ENCODE results near the gene IFT43. TPM values are rescaled to one million over a fixed set of nuclear protein-coding genes. Genes with fewer than 3 reads are reported as not detected.

The IFT43 gene
- polyA plus RNA-seq, 1 experiment = 41.4 TPM

DNA sequence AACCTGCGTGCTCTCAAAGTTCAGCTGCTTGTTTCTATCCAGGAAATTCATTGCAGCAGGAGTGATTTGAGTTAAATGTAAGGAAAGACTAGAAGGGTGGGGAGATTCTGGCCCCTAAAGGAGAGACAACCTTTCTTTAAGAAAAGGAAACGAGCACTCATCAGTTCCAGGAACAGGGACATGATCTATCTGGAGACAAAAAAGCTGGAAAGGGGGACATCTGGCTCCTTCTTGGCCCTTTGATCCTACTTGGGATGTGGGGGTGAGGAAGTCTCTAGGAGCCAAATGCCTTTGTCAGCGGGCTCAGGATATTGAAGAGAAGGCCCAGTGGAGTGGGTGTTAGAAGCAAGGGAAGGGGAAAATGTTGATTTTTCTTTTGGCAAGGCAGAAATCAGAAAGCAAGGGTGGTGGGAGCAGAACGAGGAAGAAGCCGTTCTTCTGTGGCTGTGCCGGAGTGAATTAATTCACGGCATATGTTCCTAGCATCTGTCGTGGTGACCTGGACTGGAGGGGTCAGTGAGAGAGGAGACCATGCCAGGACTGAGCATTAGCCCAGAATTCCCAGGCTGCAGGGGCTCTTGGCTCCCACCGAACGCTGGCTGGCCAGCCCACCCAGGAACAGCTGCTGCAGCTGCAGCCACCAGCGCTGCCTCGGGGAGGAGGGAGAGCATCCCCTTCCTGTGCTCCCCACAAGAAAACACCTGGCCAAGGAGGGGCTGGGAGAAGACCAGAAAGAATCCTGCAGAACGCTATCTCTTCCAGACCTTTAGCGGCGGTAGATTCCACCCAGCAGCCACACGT, 103.4 kb downstream of the IFT43 start:
- H3K9me3 ChIP-seq (ENCODE audit: control insufficient read depth, insufficient read depth, low read length) = no peaks in the 10 kb centered on the region
- H3K4me3 ChIP-seq (ENCODE audit: low read depth, low read length) = no peak overlapping the region
- POLR2A ChIA-PET = no interaction called here
- TF ChIP-seq, protein P1, sequence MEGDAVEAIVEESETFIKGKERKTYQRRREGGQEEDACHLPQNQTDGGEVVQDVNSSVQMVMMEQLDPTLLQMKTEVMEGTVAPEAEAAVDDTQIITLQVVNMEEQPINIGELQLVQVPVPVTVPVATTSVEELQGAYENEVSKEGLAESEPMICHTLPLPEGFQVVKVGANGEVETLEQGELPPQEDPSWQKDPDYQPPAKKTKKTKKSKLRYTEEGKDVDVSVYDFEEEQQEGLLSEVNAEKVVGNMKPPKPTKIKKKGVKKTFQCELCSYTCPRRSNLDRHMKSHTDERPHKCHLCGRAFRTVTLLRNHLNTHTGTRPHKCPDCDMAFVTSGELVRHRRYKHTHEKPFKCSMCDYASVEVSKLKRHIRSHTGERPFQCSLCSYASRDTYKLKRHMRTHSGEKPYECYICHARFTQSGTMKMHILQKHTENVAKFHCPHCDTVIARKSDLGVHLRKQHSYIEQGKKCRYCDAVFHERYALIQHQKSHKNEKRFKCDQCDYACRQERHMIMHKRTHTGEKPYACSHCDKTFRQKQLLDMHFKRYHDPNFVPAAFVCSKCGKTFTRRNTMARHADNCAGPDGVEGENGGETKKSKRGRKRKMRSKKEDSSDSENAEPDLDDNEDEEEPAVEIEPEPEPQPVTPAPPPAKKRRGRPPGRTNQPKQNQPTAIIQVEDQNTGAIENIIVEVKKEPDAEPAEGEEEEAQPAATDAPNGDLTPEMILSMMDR (IDR thresholded peaks at IDR 0.05; ENCODE audit: low read depth, low read length) = no peak
- peaks cover 41% of the 10 kb centered on the region for H3K27me3 ChIP-seq (ENCODE audit: control insufficient read depth, insufficient read depth, low read length)
- no peak overlapping the region for H3K27ac ChIP-seq (ENCODE audit: low read depth, low read length)
- CTCF ChIA-PET = interaction anchor here (1.0 to 1.5 kb wide), 4 partner anchors 12 to 380 kb away, joined by 3 to 4 read pairs (median 4); no protein-coding TSS in a partner anchor
- no peak for DNase-seq (ENCODE audit: low read depth, low spot score)

DNA sequence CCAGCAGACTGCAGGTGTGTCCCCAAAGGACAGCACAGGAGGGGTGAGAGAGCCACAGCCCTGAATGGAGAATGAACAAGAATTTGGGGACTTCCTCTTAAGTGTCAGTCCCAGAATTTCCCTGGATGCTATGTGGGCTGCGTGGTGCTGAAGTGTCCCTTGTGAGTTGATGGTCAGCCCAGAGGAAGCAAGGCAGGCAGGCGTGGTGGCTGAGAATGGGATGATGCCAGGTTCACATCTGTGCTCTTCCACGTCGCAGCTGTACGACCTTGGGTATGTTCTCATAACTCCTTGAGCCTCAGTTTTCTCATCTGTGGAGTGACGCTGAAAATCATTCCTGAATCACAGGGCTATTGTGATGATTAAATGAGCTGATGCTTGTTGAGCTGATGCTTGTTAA, 104.0 kb downstream of the IFT43 start:
- ChIA-PET POLR2A (no interaction called here), CTCF (interaction anchor here (0.6 to 1.5 kb wide), 4 partner anchors 36 to 298 kb away, joined by 3 to 4 read pairs (median 3); no protein-coding TSS in a partner anchor)
- Histone ChIP-seq H3K9me3 (ENCODE audit: control insufficient read depth, insufficient read depth, low read length) (no peaks in the 10 kb centered on the region), H3K27me3 (ENCODE audit: control insufficient read depth, insufficient read depth, low read length) (peaks cover 43% of the 10 kb centered on the region), H3K27ac (ENCODE audit: low read depth, low read length) (no peak overlapping the region), H3K4me3 (ENCODE audit: low read depth, low read length) (no peak overlapping the region)
- no peak for DNase-seq (ENCODE audit: low read depth, low spot score)
- TF ChIP-seq, protein P1 (IDR thresholded peaks at IDR 0.05; ENCODE audit: low read depth, low read length) = no peak

DNA sequence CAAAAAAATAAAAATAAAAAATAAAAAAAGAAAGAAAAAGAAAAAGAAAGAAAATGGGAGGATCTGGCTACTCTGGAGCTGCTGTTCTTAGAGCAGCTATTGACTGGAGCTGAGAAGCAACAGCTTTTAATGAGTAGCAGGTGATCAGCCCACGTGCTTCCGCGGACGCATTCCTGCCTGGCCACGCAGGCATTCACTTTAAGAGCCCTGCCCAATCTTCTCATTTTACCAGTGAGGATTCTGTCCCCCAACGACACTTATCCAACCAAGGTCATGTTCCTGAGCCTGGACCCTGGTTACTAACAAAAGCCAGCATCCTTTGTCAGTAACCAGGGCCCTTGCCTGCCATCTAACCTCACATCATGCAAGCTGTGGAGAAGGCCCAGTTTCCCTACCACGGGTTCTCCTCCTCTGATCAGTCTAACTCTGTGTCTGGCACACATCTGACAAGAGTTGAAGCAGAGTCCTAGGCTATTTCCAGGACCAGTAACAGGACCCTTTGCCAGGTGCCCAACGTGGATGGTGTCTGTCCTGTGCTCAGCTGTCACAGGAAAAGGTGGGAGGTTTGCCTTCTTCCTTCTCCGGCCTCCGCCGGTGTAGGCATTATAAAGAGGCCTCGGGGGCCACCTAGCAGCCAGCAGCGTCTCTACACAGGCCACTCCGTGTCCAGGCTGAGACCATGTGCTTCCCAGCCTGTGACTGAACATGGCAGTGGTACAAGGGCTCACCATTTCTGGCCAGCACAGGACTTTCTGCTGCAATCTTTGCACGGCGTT, 105.2 kb downstream of the IFT43 start:
- no peak overlapping the region for H3K27ac ChIP-seq (ENCODE audit: low read depth, low read length)
- no peak overlapping the region for H3K4me3 ChIP-seq (ENCODE audit: low read depth, low read length)
- POLR2A ChIA-PET = no interaction called here
- H3K9me3 ChIP-seq (ENCODE audit: control insufficient read depth, insufficient read depth, low read length) = no peaks in the 10 kb centered on the region
- CTCF ChIA-PET = interaction anchor here (0.9 to 1.3 kb wide), 3 partner anchors 37 to 262 kb away, joined by 3 read pairs; no protein-coding TSS in a partner anchor
- peaks cover 42% of the 10 kb centered on the region for H3K27me3 ChIP-seq (ENCODE audit: control insufficient read depth, insufficient read depth, low read length)
- DNase-seq (ENCODE audit: low read depth, low spot score) = no peak
- TF ChIP-seq, protein P1 (IDR thresholded peaks at IDR 0.05; ENCODE audit: low read depth, low read length) = no peak

DNA sequence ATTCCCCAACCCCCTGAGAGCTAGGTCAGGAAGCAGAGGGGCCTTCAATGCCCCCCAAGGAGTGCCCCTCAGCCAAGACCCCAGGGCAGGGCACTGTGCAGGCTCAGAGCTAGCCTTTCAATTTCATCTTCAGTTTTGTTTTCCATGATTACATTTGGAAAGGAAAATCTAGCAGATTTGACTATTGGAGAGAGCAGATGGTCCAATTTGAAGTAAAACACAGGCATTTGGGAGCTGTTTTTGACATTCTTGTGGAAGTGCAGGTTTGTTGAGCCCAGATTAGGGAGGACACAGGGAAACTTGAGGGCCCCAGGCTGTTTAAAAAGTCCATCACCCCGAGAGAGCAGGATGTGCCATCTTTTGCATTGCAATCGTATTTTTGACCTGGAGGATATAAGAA, 107.5 kb downstream of the IFT43 start:
- Histone ChIP-seq H3K27ac (ENCODE audit: low read depth, low read length) (no peak overlapping the region), H3K27me3 (ENCODE audit: control insufficient read depth, insufficient read depth, low read length) (peaks cover 39% of the 10 kb centered on the region), H3K9me3 (ENCODE audit: control insufficient read depth, insufficient read depth, low read length) (no peaks in the 10 kb centered on the region), H3K4me3 (ENCODE audit: low read depth, low read length) (no peak overlapping the region)
- TF ChIP-seq, protein P1 (IDR thresholded peaks at IDR 0.05; ENCODE audit: low read depth, low read length) = no peak
- CTCF ChIA-PET = no interaction called here
- POLR2A ChIA-PET = no interaction called here
- no peak for DNase-seq (ENCODE audit: low read depth, low spot score)

DNA sequence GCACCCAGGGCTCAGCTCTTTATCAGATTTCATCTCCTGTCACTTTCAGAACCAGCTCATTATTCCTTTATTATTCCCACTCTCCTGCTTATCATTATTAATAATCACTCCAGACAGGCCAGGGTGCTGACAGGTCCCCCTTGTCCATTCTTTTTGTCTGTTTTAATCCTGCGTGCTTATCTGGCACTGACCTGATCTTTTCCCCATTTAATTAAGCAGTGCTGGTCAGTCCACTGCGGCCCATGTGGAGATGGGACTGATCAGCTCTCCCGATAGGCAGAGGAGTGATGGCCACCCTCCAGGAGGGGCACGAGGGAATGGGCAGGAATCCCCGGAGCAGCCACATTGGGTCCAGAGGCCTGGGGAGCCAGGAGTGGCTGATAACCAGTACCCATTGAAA, 110.7 kb downstream of the IFT43 start:
- ChIA-PET POLR2A (no interaction called here), CTCF (no interaction called here)
- H3K27ac ChIP-seq (ENCODE audit: low read depth, low read length) = no peak overlapping the region
- H3K27me3 ChIP-seq (ENCODE audit: control insufficient read depth, insufficient read depth, low read length) = peaks cover 25% of the 10 kb centered on the region
- no peak for DNase-seq (ENCODE audit: low read depth, low spot score)
- TF ChIP-seq, protein P1 (IDR thresholded peaks at IDR 0.05; ENCODE audit: low read depth, low read length) = no peak
- no peaks in the 10 kb centered on the region; the same call in 1 of the 2 replicates for H3K9me3 ChIP-seq (ENCODE audit: control insufficient read depth, insufficient read depth, low read length)
- H3K4me3 ChIP-seq (ENCODE audit: low read depth, low read length) = no peak overlapping the region

Data from AG04450 (cell line).